Measurements from ENCODE around the gene ADGRL2.
"Not testable (repeated sequence)": the region's sequence is repeated elsewhere in the genome, so short reads cannot be mapped to it uniquely, and the experiment has no call there.

The ADGRL2 gene

DNA sequence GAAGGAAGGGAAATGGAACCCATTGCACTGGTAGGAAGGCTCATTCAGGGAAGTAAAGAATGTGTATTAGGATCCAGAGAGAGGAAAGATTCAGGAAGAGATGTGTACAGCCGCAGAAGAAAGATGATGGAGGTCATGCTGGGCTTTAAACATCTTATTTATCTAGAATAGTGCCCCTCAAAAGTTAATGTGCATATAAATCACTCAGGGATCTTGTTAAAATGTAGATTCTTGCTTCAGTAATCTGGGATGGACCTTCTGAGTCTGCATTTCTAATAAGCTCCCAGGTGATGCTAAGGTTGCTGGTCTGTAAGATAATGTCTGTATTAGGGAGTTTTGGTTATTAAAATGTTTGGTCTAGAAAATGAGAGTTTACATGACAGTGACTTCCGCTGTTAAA lies 46.3 kb downstream of the ADGRL2 start:
- DNase-seq (ENCODE audit: low read depth in 2 of 2), result no peak

DNA sequence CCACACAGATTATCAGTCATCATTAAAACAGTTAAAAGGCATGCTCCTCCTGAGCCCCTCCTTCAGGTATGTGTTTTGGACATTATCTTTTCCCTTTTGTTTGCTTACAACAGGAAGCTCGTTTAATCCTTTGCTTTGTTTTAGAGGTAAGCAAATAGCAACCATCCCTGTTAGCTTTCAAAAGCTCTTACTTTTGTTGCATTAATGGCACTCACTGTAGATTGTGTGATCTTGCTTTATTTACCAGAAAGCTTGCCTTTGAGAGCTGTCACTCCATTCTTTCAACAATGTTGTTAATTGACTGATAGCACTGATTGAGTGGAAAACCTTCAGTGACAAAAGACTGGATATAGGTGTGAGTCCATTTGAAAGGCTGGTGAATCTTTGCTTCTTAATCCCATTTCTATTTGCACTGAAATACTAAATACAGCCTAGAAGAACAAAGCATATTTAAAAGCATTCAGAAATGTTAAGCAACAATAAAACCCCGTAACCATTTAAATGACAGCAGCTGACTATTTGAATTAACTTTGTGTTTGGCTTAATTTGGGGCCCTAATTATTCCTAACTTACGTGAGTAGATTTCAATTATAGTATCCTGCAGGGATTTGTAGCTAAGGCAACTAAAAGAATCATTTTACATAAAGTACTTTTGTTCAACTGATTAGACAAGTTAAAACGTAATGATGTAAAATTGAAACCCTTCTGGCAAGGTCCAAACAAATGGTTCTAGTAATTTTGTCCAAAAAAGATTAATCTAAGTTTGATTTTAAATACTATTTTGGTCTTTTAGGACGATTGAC lies 48.3 kb downstream of the ADGRL2 start:
- no peak for DNase-seq (ENCODE audit: low read depth in 2 of 2)

DNA sequence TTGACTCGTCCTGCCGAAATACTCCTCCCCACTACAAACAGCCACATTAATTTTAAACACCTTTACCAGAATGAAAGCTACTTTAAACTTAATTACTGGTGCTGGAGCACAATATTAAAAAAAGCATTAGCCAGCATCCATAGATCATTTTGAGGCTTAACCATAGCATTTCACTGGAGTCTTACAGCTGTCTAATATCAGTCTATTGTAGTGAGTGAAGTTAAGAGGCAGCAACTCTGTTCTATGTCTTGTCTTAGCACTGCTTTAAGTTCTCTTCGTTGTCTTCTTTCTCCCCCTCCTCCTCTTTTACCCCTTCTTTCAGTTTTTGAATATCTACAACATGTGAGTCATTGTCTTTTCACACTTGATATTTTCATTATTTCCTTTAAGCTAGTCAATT lies 49.3 kb downstream of the ADGRL2 start:
- no peak for DNase-seq (ENCODE audit: low read depth in 2 of 2)

GRCh38 chr1:81850495-81850894 lies 49.8 kb downstream of the ADGRL2 start:
- no peak for DNase-seq (ENCODE audit: low read depth in 2 of 2)

DNA sequence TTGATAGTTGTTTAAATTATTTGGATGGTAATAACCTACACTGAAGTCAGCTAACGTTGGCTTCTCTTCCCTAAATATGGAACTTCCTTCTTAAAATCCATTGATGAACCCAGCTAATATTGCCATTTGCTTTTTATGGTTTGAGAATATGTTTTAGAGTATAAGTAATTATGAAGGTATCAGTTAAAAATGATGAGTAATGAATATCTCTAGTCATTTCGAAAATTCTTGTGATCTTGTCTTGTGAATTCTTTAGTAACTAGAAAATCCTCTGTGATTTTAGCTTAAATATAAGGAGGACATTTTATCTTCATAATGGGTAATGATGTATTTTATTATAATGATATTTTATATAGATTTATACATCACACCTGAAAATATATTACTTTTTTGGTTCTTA lies 50.5 kb downstream of the ADGRL2 start:
- DNase-seq (ENCODE audit: low read depth in 2 of 2), result no peak

GRCh38 chr1:81852961-81853360 lies 52.2 kb downstream of the ADGRL2 start:
- no peak for DNase-seq (ENCODE audit: low read depth in 2 of 2)

- DNase-seq (ENCODE audit: low read depth in 2 of 2), result no peak
These were observed 66.5 kb downstream of the ADGRL2 start for GRCh38 chr1:81867235-81867634.

DNA sequence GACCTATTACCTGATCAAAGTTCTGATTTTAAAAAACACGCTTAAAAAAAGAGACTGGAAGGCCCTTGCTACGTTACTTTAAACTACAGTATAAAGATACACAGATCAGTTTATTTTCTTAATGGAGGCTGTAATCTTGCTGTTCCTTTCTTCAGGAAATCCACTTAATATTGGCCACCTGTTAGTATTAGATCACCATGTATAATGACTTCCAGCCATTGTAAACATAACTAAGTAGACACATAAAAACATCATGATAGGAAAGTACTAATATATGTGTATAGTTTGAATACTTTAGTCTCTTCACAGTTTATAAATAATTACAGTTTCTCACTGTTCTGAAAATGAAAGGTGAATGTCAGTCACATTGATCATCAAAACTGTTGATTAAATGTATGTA lies 68.6 kb downstream of the ADGRL2 start:
- no peak for DNase-seq (ENCODE audit: low read depth in 2 of 2)

DNA sequence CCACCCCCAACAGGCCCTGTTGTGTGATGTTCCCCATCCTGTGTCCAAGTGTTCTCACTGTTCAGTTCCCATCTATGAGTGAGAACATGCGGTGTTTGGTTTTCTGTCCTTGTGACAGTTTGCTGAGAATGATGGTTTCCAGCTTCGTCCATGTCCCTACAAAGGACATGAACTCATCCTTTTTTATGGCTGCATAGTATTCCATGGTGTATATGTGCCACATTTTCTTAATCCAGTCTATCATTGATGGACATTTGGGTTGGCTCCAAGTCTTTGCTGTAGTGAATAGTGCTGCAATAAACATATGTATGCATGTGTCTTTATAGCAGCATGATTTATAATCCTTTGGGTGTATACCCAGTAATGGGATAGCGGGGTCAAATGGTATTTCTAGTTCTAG lies 70.4 kb downstream of the ADGRL2 start:
- not testable (repeated sequence) for DNase-seq (ENCODE audit: low read depth in 2 of 2)

- DNase-seq (ENCODE audit: low read depth in 2 of 2), result no peak
These were observed 73.2 kb downstream of the ADGRL2 start for GRCh38 chr1:81873946-81874345.

- DNase-seq (ENCODE audit: low read depth in 2 of 2), result no peak
These were observed 73.7 kb downstream of the ADGRL2 start for GRCh38 chr1:81874461-81874860.

DNA sequence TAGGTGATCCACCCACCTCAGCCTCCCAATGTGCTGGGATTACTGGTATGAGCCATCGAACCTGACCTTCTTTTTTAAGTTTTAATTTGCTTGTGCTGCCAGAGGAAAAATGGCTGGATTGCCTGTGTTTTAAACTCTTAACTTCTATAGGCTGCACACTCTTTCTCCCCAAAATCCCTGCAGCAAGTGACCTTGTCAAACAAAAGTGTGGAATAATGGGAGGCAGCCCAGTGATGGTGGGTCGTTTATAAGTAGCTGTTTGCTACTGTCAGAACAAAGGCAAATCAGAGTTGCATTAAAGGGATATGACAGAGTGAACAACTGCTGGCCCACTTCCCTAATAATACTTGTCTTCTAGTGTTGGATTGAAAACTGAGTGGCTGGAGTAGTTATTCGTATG lies 74.2 kb downstream of the ADGRL2 start:
- no peak for DNase-seq (ENCODE audit: low read depth in 2 of 2)

DNA sequence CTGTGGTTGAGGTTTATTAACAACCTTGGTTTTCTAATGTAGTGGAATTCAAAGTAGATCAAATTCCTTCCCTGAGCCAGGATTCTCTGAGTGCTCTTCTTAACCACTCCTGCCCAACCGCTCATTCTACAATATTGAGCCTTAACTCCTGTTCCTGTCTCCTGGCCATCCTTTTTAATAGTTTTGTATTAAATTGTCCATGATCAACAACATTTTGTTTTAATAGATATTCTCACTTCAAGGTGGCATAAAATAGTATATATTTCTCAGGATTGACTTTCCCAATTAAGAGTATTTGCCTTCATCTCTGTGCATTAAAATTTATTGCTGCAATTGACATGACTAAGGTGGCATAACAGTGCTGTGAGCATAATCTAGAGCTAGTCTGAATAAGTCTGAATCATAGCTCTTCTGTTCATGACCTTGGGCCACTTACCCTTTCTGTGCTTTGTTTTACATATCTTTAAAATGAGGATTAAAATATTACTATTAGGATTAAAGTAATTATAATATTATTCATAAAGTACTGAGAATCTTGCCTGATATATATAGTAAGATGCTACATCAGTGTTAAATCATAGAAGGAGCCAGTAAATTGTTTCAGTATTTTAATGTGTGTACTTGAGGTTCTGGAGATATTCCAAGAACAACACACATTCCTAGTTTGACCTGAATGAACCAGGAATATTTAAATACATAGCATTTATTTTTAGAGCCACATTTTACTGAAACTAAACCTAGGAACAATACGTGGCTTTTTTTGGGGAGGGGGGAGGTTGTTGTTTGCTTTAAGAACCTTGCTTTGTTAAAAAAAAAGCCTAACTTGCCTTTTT lies 76.4 kb downstream of the ADGRL2 start:
- DNase-seq (ENCODE audit: low read depth in 2 of 2), result no peak

DNA sequence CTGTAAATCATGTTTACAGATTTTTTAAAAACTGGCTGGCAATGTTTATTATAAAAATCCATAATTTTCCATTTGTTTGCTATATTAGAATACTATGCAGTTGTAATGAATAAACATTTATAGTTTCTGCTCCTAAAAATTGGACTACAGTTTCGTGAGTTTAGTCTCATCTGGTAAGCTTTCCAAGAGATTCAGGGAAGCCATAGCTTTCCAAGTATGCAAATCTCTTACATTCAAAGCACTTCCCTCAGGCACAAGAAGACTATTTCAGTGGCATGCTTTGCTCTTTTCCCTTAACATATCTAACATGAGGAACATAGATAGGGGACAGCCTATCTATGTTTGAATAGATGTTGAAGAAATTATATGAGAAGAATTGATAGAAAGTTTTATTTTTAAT lies 77.2 kb downstream of the ADGRL2 start:
- DNase-seq (ENCODE audit: low read depth in 2 of 2), result no peak

GRCh38 chr1:81878538-81878937 lies 77.8 kb downstream of the ADGRL2 start:
- DNase-seq (ENCODE audit: low read depth in 2 of 2), result no peak

- no peak for DNase-seq (ENCODE audit: low read depth in 2 of 2)
These were observed 80.0 kb downstream of the ADGRL2 start for GRCh38 chr1:81880781-81881180.

DNA sequence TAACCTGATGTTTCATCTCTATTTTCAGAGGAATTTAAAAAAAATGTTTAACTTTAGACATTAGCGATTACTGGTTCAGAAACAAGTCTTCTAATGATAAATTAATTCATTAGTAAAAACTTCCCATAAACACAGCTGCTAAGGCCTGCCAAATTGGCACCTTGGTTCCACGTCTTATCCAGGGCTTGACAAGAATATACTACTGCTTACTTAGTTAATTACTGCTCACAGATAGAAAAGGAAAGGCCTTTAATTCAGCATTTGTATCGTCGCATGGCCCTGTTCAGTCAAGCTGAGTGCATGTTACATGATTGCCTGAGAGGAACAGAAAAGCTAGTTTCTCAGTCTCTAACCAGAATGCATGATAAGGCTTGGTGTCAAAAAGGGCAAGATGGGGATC lies 84.6 kb downstream of the ADGRL2 start:
- DNase-seq (ENCODE audit: low read depth in 2 of 2), result no peak

DNA sequence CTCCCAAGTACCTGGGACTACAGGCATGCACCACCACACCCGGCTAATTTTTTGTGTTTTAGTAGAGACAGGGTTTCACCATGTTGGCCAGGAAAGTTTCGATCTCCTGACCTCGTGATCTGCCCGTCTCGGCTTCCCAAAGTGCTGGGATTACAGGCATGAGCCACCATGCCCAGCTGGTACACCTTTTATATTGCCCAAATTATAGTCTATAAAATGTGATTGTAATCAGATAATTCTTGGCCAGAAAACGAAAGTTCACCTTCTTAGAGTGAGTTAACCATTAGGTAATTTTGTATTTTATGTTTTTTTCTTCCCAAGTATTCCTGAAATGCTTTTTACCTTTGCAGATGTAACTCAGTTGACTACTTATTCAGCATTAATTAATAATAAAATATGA lies 85.6 kb downstream of the ADGRL2 start:
- DNase-seq (ENCODE audit: low read depth in 2 of 2), result not testable (repeated sequence)

DNA sequence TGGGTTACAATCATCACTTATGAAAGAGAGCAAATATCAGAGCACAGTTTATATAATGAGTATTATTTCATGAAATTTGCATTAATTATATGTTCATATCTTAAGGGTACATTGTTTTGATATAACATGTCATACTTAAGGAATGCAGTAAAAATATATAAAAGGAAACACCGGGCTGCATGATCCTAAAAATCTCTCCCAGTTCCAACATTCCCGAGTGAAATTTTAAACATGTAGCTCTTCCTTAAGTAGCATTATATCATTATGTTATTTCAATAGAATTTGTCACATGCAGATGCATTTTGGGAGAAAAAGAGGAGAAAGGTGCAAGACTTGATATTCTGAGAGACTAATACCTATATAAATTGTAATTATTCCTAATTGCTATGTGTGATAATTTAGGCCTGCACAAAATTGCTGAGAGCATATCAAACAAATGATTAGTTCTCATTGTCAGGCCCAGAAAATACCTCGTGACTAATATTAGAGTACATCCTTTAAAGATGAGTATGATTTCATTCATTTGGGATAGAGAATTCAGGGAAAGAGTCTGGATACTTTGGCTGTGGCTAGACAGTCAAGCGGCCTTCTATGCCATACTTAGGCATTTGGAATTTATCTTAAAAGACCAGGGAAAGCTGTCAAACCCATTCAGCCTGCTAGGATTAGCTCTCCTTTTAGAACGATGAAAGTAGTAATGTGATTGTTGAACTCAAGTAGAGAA lies 86.8 kb downstream of the ADGRL2 start:
- DNase-seq (ENCODE audit: low read depth in 2 of 2), result no peak

- no peak for DNase-seq (ENCODE audit: low read depth in 2 of 2)
These were observed 88.4 kb downstream of the ADGRL2 start for GRCh38 chr1:81889166-81889565.

GRCh38 chr1:81894867-81895266 lies 94.1 kb downstream of the ADGRL2 start:
- DNase-seq (ENCODE audit: low read depth in 2 of 2), result no peak

GRCh38 chr1:81899214-81899821 lies 98.6 kb downstream of the ADGRL2 start:
- no peak for DNase-seq (ENCODE audit: low read depth in 2 of 2)

Data from stimulated activated CD8-positive, alpha-beta memory T cell treated with anti-CD3 and anti-CD28 coated beads, Interleukin-15, amount 100 ng/mL, for 4 hours (primary cell).